PC-9 (cell line): ENCODE results near the gene RAB35. TPM values are rescaled to one million over a fixed set of nuclear protein-coding genes. Genes with fewer than 3 reads are reported as not detected.

Source experiments
- BruUV-seq: library from RNA; stranded (reverse); fragments of 400-500 nt; replicated peaks from 2 replicates; lab custom pipeline; 2021; lab: Mats Ljungman, UMichigan
- CTCF ChIA-PET: fragments of 300-600 bp; sonication (Branson Sonifier 250); formaldehyde crosslinking; loops from one replicate; lab custom pipeline; 2022; ENCODE audit warnings: antibody characterized with exemption; lab: Charles Lee
- POLR2A ChIA-PET: fragments of 300-600 bp; sonication (Branson Sonifier 250); formaldehyde crosslinking; loops from one replicate; lab custom pipeline; 2022; ENCODE audit warnings: antibody characterized with exemption; ENCODE audit not compliant: unreplicated experiment; lab: Charles Lee
- DNase-seq, 2 experiments: peaks; one replicate each; pipeline versions ENCODE4 v3.0.0 to v3.0.0-alpha.2; 2015 to 2022; ENCODE audit warnings: mixed read lengths in 1 of 2
- H2AFZ ChIP-seq: fragments of 200-600 bp; sonication (generic); 2 replicates; pipeline ENCODE4 v1.8.1; 2017; ENCODE audit warnings: antibody characterized with exemption
- H3F3A ChIP-seq: fragments of 200-600 bp; sonication (generic); 2 replicates; pipeline ENCODE4 v1.8.1; 2017; ENCODE audit warnings: antibody characterized with exemption, mild to moderate bottlenecking, low read depth; ENCODE audit not compliant: insufficient read depth
- H3K27ac ChIP-seq: fragments of 200-600 bp; sonication (generic); 2 replicates; pipeline ENCODE4 v1.6.1; 2016; ENCODE audit warnings: mixed run types
- H3K27me3 ChIP-seq: fragments of 200-600 bp; sonication (generic); 2 replicates; pipeline ENCODE4 v1.6.1; 2016; ENCODE audit warnings: low read depth, mixed run types; ENCODE audit not compliant: insufficient read depth
- H3K36me3 ChIP-seq: fragments of 200-600 bp; sonication (generic); 2 replicates; pipeline ENCODE4 v1.6.1; 2016; ENCODE audit warnings: low read depth, mixed run types
- H3K4me1 ChIP-seq: fragments of 200-600 bp; sonication (generic); replicated peaks from 2 replicates; pipeline ENCODE4 v1.6.1; 2016; ENCODE audit warnings: mixed run types; ENCODE audit not compliant: insufficient read depth
- H3K4me2 ChIP-seq: fragments of 200-600 bp; sonication (generic); 2 replicates; pipeline ENCODE4 v1.6.1; 2017; ENCODE audit warnings: mixed run types
- H3K4me3 ChIP-seq: fragments of 200-600 bp; sonication (generic); 2 replicates; pipeline ENCODE4 v1.6.1; 2016; ENCODE audit warnings: mixed run types
- H3K79me2 ChIP-seq: fragments of 200-600 bp; sonication (generic); 2 replicates; pipeline ENCODE4 v1.6.1; 2017; ENCODE audit warnings: low read depth, mixed run types
- H3K9me2 ChIP-seq: fragments of 200-600 bp; sonication (generic); 2 replicates; pipeline ENCODE4 v1.8.1; 2017; ENCODE audit warnings: mild to moderate bottlenecking; ENCODE audit not compliant: insufficient read depth
- H3K9me3 ChIP-seq: fragments of 200-600 bp; sonication (generic); 2 replicates; pipeline ENCODE4 v1.8.1; 2016; ENCODE audit warnings: low read depth; ENCODE audit not compliant: insufficient read depth
- H4K20me1 ChIP-seq: fragments of 200-600 bp; sonication (generic); 2 replicates; pipeline ENCODE4 v1.8.1; 2017; ENCODE audit not compliant: insufficient read depth
- CTCF ChIP-seq: fragments of 200-600 bp; sonication (generic); conservative IDR thresholded peaks from 2 replicates; pipeline ENCODE4 v1.6.1; 2017; ENCODE audit warnings: mixed run types, antibody characterized with exemption, mild to moderate bottlenecking, moderate library complexity
- EZH2 ChIP-seq: fragments of 200-600 bp; sonication (generic); IDR thresholded peaks from 2 replicates; pipeline ENCODE4 v1.8.0; 2017; ENCODE audit warnings: antibody characterized with exemption, low read depth
- intact Hi-C: fragments of 100-400 bp; cut with micrococcal nuclease; formaldehyde crosslinking; loops from one replicate; pipeline ENCODE4 v1.10.0; 2022; ENCODE audit not compliant: unreplicated experiment
- total RNA-seq: library from RNA; stranded (reverse); gene quantifications from 2 replicates; pipeline ENCODE4 v1.2.3, GENCODE V29; 2021

Gene RAB35
- total RNA-seq, 1 experiment from 2014 or later = 52.0 TPM

- H3K9me2 ChIP-seq = no peaks in the 10 kb centered on the region
- H4K20me1 ChIP-seq = no peaks in the 10 kb centered on the region
- H3K79me2 ChIP-seq = no peaks in the 10 kb centered on the region
- DNase-seq = no peak
- no peak overlapping the region for H3K27ac ChIP-seq
- no peaks in the 10 kb centered on the region for H3K36me3 ChIP-seq
- ChIA-PET CTCF (no interaction called here), POLR2A (interaction anchor here (0.6 kb wide), 1 partner anchor 18 kb away, joined by 4 read pairs; no protein-coding TSS in a partner anchor)
- no peak overlapping the region for H3K4me2 ChIP-seq
- H3K4me1 ChIP-seq = no peaks in the 10 kb centered on the region
- no peak for TF ChIP-seq EZH2
- TF ChIP-seq CTCF = no peak
- no peak overlapping the region for H2AFZ ChIP-seq
- H3K9me3 ChIP-seq = no peaks in the 10 kb centered on the region
- BruUV-seq = no TSS peak
- H3K4me3 ChIP-seq = no peak overlapping the region
- intact Hi-C loops = no loop called here
- H3K27me3 ChIP-seq = no peaks in the 10 kb centered on the region
- no peaks in the 10 kb centered on the region for H3F3A ChIP-seq
These were observed 34.5 kb upstream of the RAB35 start for GRCh38 chr12:120150919-120151525.

- no peaks in the 10 kb centered on the region; the same call in 1 of the 2 replicates for H3K36me3 ChIP-seq
- POLR2A ChIA-PET = no interaction called here
- CTCF ChIA-PET = interaction anchor here (0.5 kb wide), 1 partner anchor 55 kb away, joined by 4 read pairs; no protein-coding TSS in a partner anchor
These were observed 31.5 kb upstream of the RAB35 start for GRCh38 chr12:120148011-120148410.

GRCh38 chr12:120145164-120145563 is 28.6 kb upstream of the RAB35 start:
- CTCF ChIA-PET = no interaction called here
- Histone ChIP-seq H3K4me1 (no peaks in the 10 kb centered on the region), H2AFZ (no peak overlapping the region), H3K36me3 (no peaks in the 10 kb centered on the region; the same call in 1 of the 2 replicates), H3K9me2 (no peaks in the 10 kb centered on the region), H3K4me3 (no peak overlapping the region), H3K79me2 (no peaks in the 10 kb centered on the region), H3K4me2 (no peak overlapping the region), H3K27me3 (no peaks in the 10 kb centered on the region), H3K9me3 (no peaks in the 10 kb centered on the region), H4K20me1 (no peaks in the 10 kb centered on the region), H3F3A (no peaks in the 10 kb centered on the region), H3K27ac (no peak overlapping the region)
- POLR2A ChIA-PET = no interaction called here
- no TSS peak for BruUV-seq
- DNase-seq = no peak
- TF ChIP-seq EZH2 (no peak), CTCF (no peak)
- intact Hi-C loops = no loop called here

More at GRCh38 chr12:120148011-120148410, 31.5 kb upstream of the RAB35 start:
- Histone ChIP-seq H3F3A (no peaks in the 10 kb centered on the region), H3K79me2 (no peaks in the 10 kb centered on the region), H4K20me1 (no peaks in the 10 kb centered on the region), H2AFZ (no peak overlapping the region), H3K4me3 (no peak overlapping the region), H3K4me2 (no peak overlapping the region), H3K27me3 (no peaks in the 10 kb centered on the region), H3K9me2 (no peaks in the 10 kb centered on the region), H3K9me3 (no peaks in the 10 kb centered on the region), H3K4me1 (no peaks in the 10 kb centered on the region), H3K27ac (no peak overlapping the region)
- TF ChIP-seq EZH2 (no peak), CTCF (no peak)
- intact Hi-C loops = no loop called here
- no TSS peak for BruUV-seq
- DNase-seq = no peak
